ENCODE data around the gene ZSCAN5C.

Gene ZSCAN5C

GRCh38 chr19:56252699-56253422 is 50.8 kb downstream of the ZSCAN5C start:
- Histone ChIP-seq H4K8ac (ENCODE audit: low read depth, low read length) (peak overlapping the region; percentile 88), H2BK120ac (ENCODE audit: low read depth, low read length) (no peak overlapping the region), H3K79me1 (ENCODE audit: low read length) (no peaks in the 10 kb centered on the region), H2BK5ac (ENCODE audit: low read length) (no peak overlapping the region), H3K27ac (ENCODE audit: low read depth, low read length) (no peak overlapping the region), H2BK15ac (replicated peaks; ENCODE audit: low read depth) (no peak overlapping the region), H3K4ac (ENCODE audit: low read depth, low read length) (peak overlapping the region; percentile 58), H3K27me3 (ENCODE audit: insufficient read depth, low read length, poor library complexity) (no peaks in the 10 kb centered on the region), H3K4me2 (ENCODE audit: low read length) (no peak overlapping the region), H3K36me3 (ENCODE audit: control insufficient read depth, insufficient read depth, low read length) (no peaks in the 10 kb centered on the region), H3K4me1 (ENCODE audit: control insufficient read depth, low read depth, low read length) (no peaks in the 10 kb centered on the region), H3K79me2 (ENCODE audit: control insufficient read depth, insufficient read depth, low read length) (no peaks in the 10 kb centered on the region), H3K23ac (ENCODE audit: low read length) (no peak overlapping the region), H3K4me3 (ENCODE audit: low read length) (no peak overlapping the region), H2AK5ac (ENCODE audit: low read length) (no peak overlapping the region), H3K56ac (ENCODE audit: low read length) (peak overlapping the region; percentile 70), H4K5ac (ENCODE audit: low read length) (no peak overlapping the region), H3K9ac (ENCODE audit: low read length) (no peak overlapping the region), H3K18ac (ENCODE audit: low read length) (peak overlapping the region; percentile 43)
- WGBS (ENCODE audit: extremely low coverage, insufficient coverage, low lambda C conversion rate): no CpG with 5 or more reads among the region's 10 CpGs
- DNase-seq: peak; percentile 93

- Histone ChIP-seq H3K18ac (ENCODE audit: low read length) (no peak overlapping the region), H3K36me3 (ENCODE audit: control insufficient read depth, insufficient read depth, low read length) (no peaks in the 10 kb centered on the region), H3K4me1 (ENCODE audit: control insufficient read depth, low read depth, low read length) (no peaks in the 10 kb centered on the region), H3K27me3 (ENCODE audit: insufficient read depth, low read length, poor library complexity) (no peaks in the 10 kb centered on the region), H3K79me2 (ENCODE audit: control insufficient read depth, insufficient read depth, low read length) (no peaks in the 10 kb centered on the region), H3K4me2 (ENCODE audit: low read length) (no peak overlapping the region), H2BK5ac (ENCODE audit: low read length) (no peak overlapping the region), H3K23ac (ENCODE audit: low read length) (no peak overlapping the region), H3K27ac (ENCODE audit: low read depth, low read length) (no peak overlapping the region), H3K4ac (ENCODE audit: low read depth, low read length) (no peak overlapping the region), H3K4me3 (ENCODE audit: low read length) (no peak overlapping the region), H2BK15ac (replicated peaks; ENCODE audit: low read depth) (no peak overlapping the region), H3K9ac (ENCODE audit: low read length) (no peak overlapping the region), H4K8ac (ENCODE audit: low read depth, low read length) (no peak overlapping the region), H4K5ac (ENCODE audit: low read length) (no peak overlapping the region), H3K56ac (ENCODE audit: low read length) (no peak overlapping the region), H2AK5ac (ENCODE audit: low read length) (no peak overlapping the region), H3K79me1 (ENCODE audit: low read length) (no peaks in the 10 kb centered on the region), H2BK120ac (ENCODE audit: low read depth, low read length) (no peak overlapping the region)
- peak; percentile 23 for DNase-seq
- WGBS (ENCODE audit: extremely low coverage, insufficient coverage, low lambda C conversion rate): no CpG with 5 or more reads among the region's 5 CpGs
These were observed 51.7 kb downstream of the ZSCAN5C start for GRCh38 chr19:56253737-56254136.

DNA sequence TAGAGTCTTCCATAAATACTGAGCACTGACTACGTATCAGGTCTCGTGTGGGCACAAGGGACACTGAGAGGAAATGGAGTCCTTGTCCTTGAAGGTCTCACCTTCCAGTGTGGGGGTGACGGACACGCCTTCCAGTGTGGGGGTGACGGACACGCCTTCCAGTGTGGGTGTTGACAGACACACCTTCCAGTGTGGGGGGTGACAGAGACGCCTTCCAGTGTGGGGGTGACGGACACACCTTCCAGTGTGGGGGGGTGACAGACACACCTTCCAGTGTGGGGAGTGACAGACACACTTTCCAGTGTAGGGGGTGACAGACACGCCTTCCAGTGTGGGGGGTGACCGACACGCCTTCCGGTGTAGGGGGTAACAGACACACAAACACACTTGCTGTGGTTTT is 56.2 kb downstream of the ZSCAN5C start:
- Histone ChIP-seq H4K8ac (ENCODE audit: low read depth, low read length) (no peak overlapping the region), H2BK120ac (ENCODE audit: low read depth, low read length) (no peak overlapping the region), H3K18ac (ENCODE audit: low read length) (no peak overlapping the region), H3K36me3 (ENCODE audit: control insufficient read depth, insufficient read depth, low read length) (no peaks in the 10 kb centered on the region), H2AK5ac (ENCODE audit: low read length) (no peak overlapping the region), H3K4me3 (ENCODE audit: low read length) (no peak overlapping the region), H3K79me2 (ENCODE audit: control insufficient read depth, insufficient read depth, low read length) (no peaks in the 10 kb centered on the region), H3K27ac (ENCODE audit: low read depth, low read length) (no peak overlapping the region), H2BK15ac (replicated peaks; ENCODE audit: low read depth) (no peak overlapping the region), H3K56ac (ENCODE audit: low read length) (no peak overlapping the region), H3K4me1 (ENCODE audit: control insufficient read depth, low read depth, low read length) (no peaks in the 10 kb centered on the region), H4K5ac (ENCODE audit: low read length) (no peak overlapping the region), H3K27me3 (ENCODE audit: insufficient read depth, low read length, poor library complexity) (no peaks in the 10 kb centered on the region), H3K23ac (ENCODE audit: low read length) (no peak overlapping the region), H3K79me1 (ENCODE audit: low read length) (no peaks in the 10 kb centered on the region), H2BK5ac (ENCODE audit: low read length) (no peak overlapping the region), H3K9ac (ENCODE audit: low read length) (no peak overlapping the region), H3K4ac (ENCODE audit: low read depth, low read length) (no peak overlapping the region), H3K4me2 (ENCODE audit: low read length) (no peak overlapping the region)
- no peak for DNase-seq
- WGBS (ENCODE audit: extremely low coverage, insufficient coverage, low lambda C conversion rate): no CpG with 5 or more reads among the region's 12 CpGs
